Left forelimb (tissue), 1 donor: Measurements from ENCODE around the gene HAO2.
"Not testable (repeated sequence)": the region's sequence is repeated elsewhere in the genome, so short reads cannot be mapped to it uniquely, and the experiment has no call there.

Source experiments
- DNase-seq: peaks from one replicate; pipeline ENCODE4 v3.0.0-alpha.2; 2018; ENCODE audit warnings: low spot score

Gene HAO2

DNA sequence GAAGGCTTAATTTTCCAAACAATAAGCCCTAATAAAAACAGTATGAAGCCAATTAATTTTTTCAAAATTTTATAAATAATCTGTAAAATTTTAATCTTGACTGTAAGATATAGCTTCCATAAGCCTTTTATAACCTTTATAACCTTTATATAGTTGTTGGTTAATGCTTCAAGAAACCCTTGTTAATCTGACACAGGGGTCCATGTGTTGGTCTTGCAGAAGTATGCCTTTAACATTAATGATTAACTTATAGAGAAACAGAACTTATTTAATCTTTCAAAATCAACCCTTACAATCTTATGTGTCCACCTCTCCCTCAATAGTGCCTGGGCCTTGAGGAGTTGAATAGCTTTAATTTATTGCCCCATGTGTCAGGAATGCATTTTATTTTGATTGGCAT lies 23.2 kb upstream of the HAO2 start:
- no peak for DNase-seq

GRCh38 chr1:119347858-119348257 lies 20.7 kb upstream of the HAO2 start:
- no peak for DNase-seq

DNA sequence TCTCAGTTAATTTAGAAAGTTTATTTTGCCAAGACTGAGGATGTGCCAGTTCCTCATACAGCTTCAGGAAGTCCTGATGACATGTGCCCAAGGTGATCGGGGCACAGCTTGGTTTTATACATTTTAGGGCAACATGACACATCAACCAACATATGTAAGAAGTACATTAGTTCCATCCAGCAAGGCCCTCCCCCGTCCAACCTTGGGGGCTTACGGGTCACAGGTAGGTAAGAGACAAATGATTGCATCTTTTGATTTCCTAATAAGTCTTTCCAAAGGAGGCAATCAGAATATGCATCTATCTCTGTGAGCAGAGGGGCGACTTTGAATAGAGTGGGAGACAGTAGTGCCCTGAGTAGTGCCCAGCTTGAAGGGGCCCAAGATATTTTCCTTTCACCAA lies 19.6 kb upstream of the HAO2 start:
- DNase-seq, result no peak

GRCh38 chr1:119350866-119351265 lies 17.7 kb upstream of the HAO2 start:
- not testable (repeated sequence) for DNase-seq

GRCh38 chr1:119351997-119352396 lies 16.6 kb upstream of the HAO2 start:
- DNase-seq, result no peak

DNA sequence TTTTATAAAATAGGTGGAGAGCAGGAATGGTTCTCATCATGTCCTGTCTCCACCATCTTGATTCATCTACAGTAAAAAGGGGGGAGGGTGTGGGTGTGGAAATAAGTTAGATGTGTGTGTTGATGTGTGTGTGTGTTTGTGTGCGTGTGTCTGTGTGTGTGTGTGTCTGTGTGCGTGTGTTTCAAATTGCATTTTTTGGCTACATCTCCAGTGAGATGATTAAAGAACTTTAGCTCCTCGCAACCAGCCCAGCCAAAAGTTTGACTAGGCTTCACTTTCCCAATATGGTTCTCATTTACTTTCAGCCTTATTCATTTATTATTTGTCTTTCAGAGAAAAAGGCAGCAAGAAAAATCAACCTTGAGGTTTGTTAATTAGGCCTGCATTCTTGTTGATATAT lies 14.7 kb upstream of the HAO2 start:
- no peak for DNase-seq

GRCh38 chr1:119358636-119359035 lies 9.9 kb upstream of the HAO2 start:
- no peak for DNase-seq

DNA sequence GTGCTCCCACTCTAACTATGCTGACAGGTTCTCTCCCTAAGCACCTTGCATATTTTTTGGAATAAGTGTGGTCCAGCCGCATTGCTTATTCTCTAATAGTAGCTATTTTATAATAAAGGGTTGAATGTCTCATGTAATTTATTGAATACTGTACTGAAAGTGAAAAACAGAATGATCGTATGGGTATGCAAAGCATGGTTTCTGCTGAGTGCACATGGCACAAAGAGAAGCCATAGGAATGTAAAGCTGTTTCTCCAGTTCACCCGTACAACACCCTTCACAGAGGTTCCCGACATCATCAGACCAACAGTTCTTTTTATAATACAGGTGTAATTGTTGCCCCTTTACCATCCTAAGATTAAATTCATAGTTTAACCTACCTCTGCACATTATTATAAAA lies 8.9 kb upstream of the HAO2 start:
- DNase-seq, result no peak

GRCh38 chr1:119361205-119361604 lies 7.4 kb upstream of the HAO2 start:
- DNase-seq, result no peak

DNA sequence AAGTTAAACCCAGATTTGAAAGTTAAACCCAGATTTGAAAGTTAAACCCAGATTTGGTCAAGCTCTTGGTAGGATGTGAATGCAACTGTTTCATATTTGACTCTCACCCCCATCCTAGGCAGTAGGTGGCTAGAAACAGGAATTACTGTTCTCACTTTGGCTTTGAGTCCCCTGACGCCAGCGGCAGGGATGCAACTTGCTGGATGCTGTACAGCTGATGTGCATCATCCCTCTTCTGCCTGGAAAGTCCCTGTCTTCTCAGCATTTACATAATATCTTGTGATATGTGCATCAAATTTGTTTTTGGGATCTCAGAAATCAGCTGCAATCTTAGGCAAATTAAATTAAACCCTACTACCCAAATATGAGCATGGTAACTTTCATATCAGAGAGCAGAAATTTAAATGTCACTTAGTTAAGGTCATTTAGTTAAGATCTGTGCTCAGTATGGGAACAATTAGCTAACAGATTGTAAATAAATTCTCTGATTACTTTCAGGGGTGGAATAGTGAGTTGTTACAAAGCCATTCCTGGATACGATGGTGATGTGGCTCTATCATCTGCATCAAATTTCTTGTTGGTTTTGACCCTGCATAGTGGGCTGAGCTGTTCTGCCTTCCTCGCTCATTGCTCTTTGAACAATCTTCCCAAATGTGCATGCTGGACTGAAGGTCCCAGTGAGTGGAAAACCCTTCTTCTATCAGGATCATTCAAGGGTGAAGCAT lies 6.8 kb upstream of the HAO2 start:
- no peak for DNase-seq

GRCh38 chr1:119363162-119363561 lies 5.4 kb upstream of the HAO2 start:
- DNase-seq, result no peak

DNA sequence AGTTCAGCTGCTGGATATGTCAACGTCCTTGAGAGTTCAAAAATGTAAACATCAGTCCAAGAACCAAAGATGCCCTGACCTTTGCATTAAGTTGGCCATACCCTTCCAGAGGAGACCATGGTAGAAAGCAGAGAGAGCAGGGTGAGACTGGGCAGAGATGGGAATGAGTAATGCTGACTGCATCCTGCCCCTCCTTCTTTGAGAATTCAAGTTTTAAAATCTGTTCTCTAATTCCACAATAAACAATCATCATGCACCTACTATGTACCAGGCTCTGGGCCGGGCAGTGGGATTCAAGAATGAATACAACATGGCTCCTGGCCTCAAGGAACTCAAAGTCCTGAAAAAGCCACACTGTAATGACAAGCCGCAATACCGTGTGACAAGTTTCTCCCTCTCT lies 3.9 kb upstream of the HAO2 start:
- no peak for DNase-seq

DNA sequence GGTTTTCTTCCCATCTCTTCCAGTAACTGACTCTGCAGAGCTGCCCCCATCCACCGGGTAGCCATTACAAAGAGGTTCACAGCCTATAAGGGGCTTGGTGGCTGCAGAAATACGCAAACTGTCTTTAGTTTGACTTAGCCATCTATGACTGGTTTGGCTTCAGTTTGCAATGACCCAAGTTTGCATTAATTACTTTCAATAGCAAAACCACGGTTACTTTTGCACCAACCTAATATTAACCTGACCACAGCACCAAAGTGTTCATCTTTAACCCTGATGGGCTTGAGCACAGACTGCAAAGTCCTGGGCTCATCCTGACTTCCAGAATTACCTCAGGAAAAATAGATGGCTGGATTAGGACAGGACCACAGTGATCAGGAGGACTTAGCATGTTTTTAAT lies 2.2 kb upstream of the HAO2 start:
- no peak for DNase-seq

- DNase-seq, result no peak
Measured at GRCh38 chr1:119367432-119368124, 1.0 kb upstream of the HAO2 start.

- no peak for DNase-seq
Measured at GRCh38 chr1:119370748-119371147, 2.2 kb downstream of the HAO2 start.

- DNase-seq, result no peak
Measured at GRCh38 chr1:119371815-119372214, 3.2 kb downstream of the HAO2 start.

- DNase-seq, result no peak
Measured at GRCh38 chr1:119372503-119373086, 4.0 kb downstream of the HAO2 start.

GRCh38 chr1:119373465-119373864 lies 4.9 kb downstream of the HAO2 start:
- DNase-seq, result no peak

DNA sequence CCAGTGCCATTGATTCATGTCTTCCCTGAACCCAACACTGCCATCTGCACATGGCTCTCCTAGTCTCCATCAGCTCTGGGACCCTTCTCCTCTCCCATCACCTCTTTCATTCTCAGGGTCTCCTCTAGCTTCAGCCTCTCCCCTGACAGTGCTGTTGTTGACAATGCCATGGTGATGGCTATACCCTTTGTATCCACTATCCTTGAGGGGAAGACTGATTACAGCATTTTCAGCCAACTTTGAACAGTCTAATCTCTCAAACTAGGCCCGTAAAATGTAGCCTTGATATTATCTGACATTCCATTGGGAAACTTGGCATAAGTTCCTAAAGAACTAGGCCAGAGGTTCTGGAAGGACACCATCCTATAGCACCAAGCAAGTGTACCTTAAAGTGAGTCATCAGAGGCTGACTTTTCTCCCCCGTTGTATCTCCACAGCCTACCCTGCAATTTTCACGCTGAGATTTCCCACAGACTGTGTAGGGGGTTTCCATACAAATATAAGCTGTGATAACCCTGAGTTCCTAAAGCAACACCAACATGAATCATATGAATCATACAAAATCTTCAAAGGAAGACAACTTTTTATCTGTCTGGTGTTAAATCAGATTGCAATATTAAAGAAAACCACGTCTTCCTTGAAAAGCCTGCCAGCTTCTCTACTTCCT lies 5.8 kb downstream of the HAO2 start:
- DNase-seq, result no peak

- DNase-seq, result no peak
Measured at GRCh38 chr1:119375366-119375765, 6.8 kb downstream of the HAO2 start.

- DNase-seq, result no peak
Measured at GRCh38 chr1:119376594-119376993, 8.0 kb downstream of the HAO2 start.

- DNase-seq, result not testable (repeated sequence)
Measured at GRCh38 chr1:119377594-119377993, 9.0 kb downstream of the HAO2 start.

GRCh38 chr1:119379117-119379516 lies 10.5 kb downstream of the HAO2 start:
- no peak for DNase-seq
